ENCODE results near the gene CCDC154.

Gene CCDC154

GRCh38 chr16:1435921-1436697 is 8.2 kb downstream of the CCDC154 start:
- no peak for DNase-seq

GRCh38 chr16:1434644-1435592 is 9.4 kb downstream of the CCDC154 start:
- DNase-seq = no peak

- DNase-seq = no peak
Measured at GRCh38 chr16:1433756-1434155, 10.6 kb downstream of the CCDC154 start.

GRCh38 chr16:1433263-1433560 is 11.1 kb downstream of the CCDC154 start:
- no peak for DNase-seq

GRCh38 chr16:1432388-1433262 is 11.7 kb downstream of the CCDC154 start:
- DNase-seq = no peak

GRCh38 chr16:1431497-1432270 is 12.7 kb downstream of the CCDC154 start:
- no peak for DNase-seq

- DNase-seq = no peak
Measured at GRCh38 chr16:1430759-1431496, 13.4 kb downstream of the CCDC154 start, which contains the start of gene PERCC1. PERCC1 (plus strand) TSS chr16:1431078; CDS start chr16:1432594, 1,516 bp downstream.

GRCh38 chr16:1430214-1430758 is 14.1 kb downstream of the CCDC154 start:
- no peak for DNase-seq

GRCh38 chr16:1429631-1430030 is 14.7 kb downstream of the CCDC154 start:
- DNase-seq = no peak

GRCh38 chr16:1429012-1429411 is 15.3 kb downstream of the CCDC154 start:
- DNase-seq = no peak

GRCh38 chr16:1428511-1428910 is 15.8 kb downstream of the CCDC154 start:
- no peak for DNase-seq

- no peak for DNase-seq
Measured at GRCh38 chr16:1427473-1428461, 16.6 kb downstream of the CCDC154 start.

- DNase-seq = no peak
Measured at GRCh38 chr16:1426734-1427471, 17.5 kb downstream of the CCDC154 start.

GRCh38 chr16:1425616-1426370 is 18.6 kb downstream of the CCDC154 start:
- DNase-seq = no peak

- no peak for DNase-seq
Measured at GRCh38 chr16:1424028-1424427, 20.3 kb downstream of the CCDC154 start.

- no peak for DNase-seq
Measured at GRCh38 chr16:1422076-1422475, 22.3 kb downstream of the CCDC154 start.

GRCh38 chr16:1420111-1420539 is 24.2 kb downstream of the CCDC154 start:
- no peak for DNase-seq

- no peak for DNase-seq
Measured at GRCh38 chr16:1416521-1416941, 27.8 kb downstream of the CCDC154 start.

All from left hindlimb (tissue), 1 donor.